22Rv1 (cell line): Measurements from ENCODE around the gene AP4E1.
A peak's percentile ranks its signal among the peaks of the same experiment; 100 is the strongest.

Source experiments
- CTCF ChIP-seq: fragments of 450-650 bp; IDR thresholded peaks from 2 replicates; pipeline ENCODE4 v1.5.1; 2017; ENCODE audit warnings: mild to moderate bottlenecking
- ZFX ChIP-seq: fragments of 450-650 bp; IDR thresholded peaks from 2 replicates; pipeline ENCODE4 v1.6.1; 2017; ENCODE audit warnings: antibody characterized with exemption, borderline replicate concordance

GRCh38 chr15:50908209-50909009, at the start of gene AP4E1:
- TF ChIP-seq CTCF = peak; percentile 94
- TF ChIP-seq ZFX = no peak
